Osteocyte (in vitro differentiated cells): ENCODE results near the gene IL1R2. TPM values are rescaled to one million over a fixed set of nuclear protein-coding genes. Genes with fewer than 3 reads are reported as not detected.

ENCODE experiments used
- DNase-seq: peaks from one replicate; pipeline ENCODE4 v3.0.0; 2021; ENCODE audit warnings: mixed read lengths; ENCODE audit not compliant: unreplicated experiment; ENCODE audit errors: extremely low spot score
- H3K27ac Mint-ChIP-seq: one replicate; pipeline ENCODE4 v1.8.0; 2021; ENCODE audit warnings: mild to moderate bottlenecking, mixed read lengths; ENCODE audit not compliant: unreplicated experiment
- H3K27me3 Mint-ChIP-seq: one replicate; pipeline ENCODE4 v1.8.0; 2021; ENCODE audit warnings: mixed read lengths; ENCODE audit not compliant: unreplicated experiment
- H3K36me3 Mint-ChIP-seq: one replicate; pipeline ENCODE4 v1.8.0; 2021; ENCODE audit warnings: mixed read lengths; ENCODE audit not compliant: unreplicated experiment
- H3K4me1 Mint-ChIP-seq: one replicate; pipeline ENCODE4 v1.8.0; 2021; ENCODE audit warnings: mixed read lengths; ENCODE audit not compliant: unreplicated experiment
- H3K4me3 Mint-ChIP-seq: one replicate; pipeline ENCODE4 v1.8.0; 2021; ENCODE audit warnings: mild to moderate bottlenecking, moderate library complexity, mixed read lengths; ENCODE audit not compliant: unreplicated experiment
- H3K9me3 Mint-ChIP-seq: one replicate; pipeline ENCODE4 v1.8.0; 2021; ENCODE audit warnings: mixed read lengths; ENCODE audit not compliant: unreplicated experiment
- total RNA-seq: library from RNA; stranded (reverse); gene quantifications from 2 replicates; pipeline ENCODE4 v1.2.1, GENCODE V29; 2021
- TF ChIP-seq, protein P1 (sequence below): fragments of 200-600 bp; sonication (generic); IDR thresholded peaks from 2 replicates; pipeline ENCODE4 v1.5.0; 2021; ENCODE audit warnings: antibody characterized with exemption, mild to moderate bottlenecking, moderate library complexity

Gene IL1R2
- total RNA-seq, 1 donor from 2014 or later, result not detected

DNA sequence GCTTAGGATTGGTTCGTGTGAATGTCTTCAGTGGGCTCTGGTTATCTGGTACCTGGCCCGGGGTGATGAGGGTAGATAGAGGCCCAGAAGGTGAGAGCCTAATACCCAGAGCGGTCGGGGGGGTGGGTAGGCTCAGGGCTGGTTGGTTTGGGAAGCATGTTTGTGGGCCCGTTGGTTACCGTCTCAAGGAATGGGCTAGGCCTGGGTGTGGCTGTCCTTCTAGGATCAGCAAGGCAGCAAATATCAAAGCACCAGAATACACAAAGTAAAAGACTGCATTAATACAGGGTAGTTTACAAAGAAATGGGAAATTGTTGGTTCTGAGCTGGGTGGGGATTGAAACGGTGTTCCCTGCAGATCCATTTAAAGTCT is 6.0 kb upstream of the IL1R2 start:
- H3K27me3 Mint-ChIP-seq, result peaks cover 29% of the 10 kb centered on the region
- H3K27ac Mint-ChIP-seq, result no peak overlapping the region
- no peak overlapping the region for H3K4me3 Mint-ChIP-seq
- TF ChIP-seq, protein P1, sequence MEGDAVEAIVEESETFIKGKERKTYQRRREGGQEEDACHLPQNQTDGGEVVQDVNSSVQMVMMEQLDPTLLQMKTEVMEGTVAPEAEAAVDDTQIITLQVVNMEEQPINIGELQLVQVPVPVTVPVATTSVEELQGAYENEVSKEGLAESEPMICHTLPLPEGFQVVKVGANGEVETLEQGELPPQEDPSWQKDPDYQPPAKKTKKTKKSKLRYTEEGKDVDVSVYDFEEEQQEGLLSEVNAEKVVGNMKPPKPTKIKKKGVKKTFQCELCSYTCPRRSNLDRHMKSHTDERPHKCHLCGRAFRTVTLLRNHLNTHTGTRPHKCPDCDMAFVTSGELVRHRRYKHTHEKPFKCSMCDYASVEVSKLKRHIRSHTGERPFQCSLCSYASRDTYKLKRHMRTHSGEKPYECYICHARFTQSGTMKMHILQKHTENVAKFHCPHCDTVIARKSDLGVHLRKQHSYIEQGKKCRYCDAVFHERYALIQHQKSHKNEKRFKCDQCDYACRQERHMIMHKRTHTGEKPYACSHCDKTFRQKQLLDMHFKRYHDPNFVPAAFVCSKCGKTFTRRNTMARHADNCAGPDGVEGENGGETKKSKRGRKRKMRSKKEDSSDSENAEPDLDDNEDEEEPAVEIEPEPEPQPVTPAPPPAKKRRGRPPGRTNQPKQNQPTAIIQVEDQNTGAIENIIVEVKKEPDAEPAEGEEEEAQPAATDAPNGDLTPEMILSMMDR, result no peak
- peaks cover 8% of the 10 kb centered on the region for H3K4me1 Mint-ChIP-seq
- H3K36me3 Mint-ChIP-seq, result no peaks in the 10 kb centered on the region
- H3K9me3 Mint-ChIP-seq, result no peaks in the 10 kb centered on the region
- no peak for DNase-seq

DNA sequence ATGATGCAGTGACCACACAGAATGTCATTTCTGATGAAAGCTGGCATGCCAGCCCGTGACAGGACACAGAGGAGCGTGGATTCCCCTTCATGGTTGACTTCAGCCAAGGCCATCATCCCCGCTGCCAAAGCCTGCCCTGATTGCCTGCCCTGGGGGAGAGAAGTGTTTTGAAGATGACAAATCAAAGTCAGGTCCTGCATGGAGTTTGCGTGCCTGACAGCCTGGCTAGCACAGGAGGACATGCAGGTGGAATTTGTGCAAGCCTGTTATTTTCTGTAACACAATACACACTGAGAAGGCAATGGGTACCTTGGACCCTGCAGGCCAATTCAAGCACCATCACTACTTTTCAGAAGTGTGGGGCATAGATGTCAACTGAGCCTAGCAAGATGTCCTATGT is 5.4 kb upstream of the IL1R2 start:
- Mint-ChIP-seq H3K9me3 (no peaks in the 10 kb centered on the region), H3K4me1 (peaks cover 8% of the 10 kb centered on the region), H3K27me3 (peaks cover 34% of the 10 kb centered on the region), H3K4me3 (no peak overlapping the region), H3K27ac (no peak overlapping the region), H3K36me3 (no peaks in the 10 kb centered on the region)
- DNase-seq, result no peak
- TF ChIP-seq, protein P1, result no peak

DNA sequence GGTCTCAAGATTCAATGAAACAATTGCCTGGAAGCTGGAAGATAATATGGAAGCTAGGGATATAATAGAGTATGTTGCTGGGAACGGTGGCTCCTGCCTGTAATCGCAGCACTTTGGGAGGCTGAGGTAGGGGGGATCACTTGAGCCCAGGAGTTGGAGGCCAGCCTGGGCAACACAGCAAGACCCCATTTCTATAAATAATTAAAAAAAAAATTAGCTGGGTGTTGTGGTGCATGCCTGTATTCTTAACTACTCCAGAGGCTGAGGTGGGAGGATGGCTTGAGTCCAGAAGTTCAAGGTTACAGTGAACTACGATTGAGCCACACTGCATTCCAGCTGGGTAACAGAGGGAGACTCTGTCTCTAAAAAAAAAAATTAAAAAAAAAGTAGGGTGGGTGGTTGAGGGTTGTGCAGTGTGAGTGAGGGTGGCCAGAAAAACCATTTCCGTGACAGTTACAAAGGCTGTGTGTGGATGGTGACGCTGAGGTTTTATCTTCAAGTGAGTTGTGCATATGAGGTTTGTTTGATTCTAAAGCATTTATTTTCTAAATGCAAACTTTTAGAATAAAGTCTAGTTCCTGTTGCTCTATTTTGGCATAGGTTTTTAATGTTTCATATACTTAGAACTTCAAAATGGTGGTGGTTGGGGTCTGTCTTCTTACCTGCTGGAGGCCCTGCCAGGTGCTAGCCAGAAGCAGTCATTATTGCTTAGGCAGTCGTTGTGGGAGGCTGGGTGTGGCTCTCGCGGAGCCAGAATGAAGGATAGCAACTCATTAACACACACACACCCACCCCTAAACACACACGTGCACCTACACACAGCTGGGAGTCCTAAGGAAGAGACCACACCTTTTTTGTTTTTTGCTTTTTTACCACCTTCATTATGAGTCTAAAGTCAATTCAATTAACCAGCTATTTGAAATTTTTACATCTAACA is 4.7 kb upstream of the IL1R2 start:
- H3K27me3 Mint-ChIP-seq, result peaks cover 41% of the 10 kb centered on the region
- no peak overlapping the region for H3K27ac Mint-ChIP-seq
- peaks cover 8% of the 10 kb centered on the region for H3K4me1 Mint-ChIP-seq
- no peaks in the 10 kb centered on the region for H3K9me3 Mint-ChIP-seq
- TF ChIP-seq, protein P1, result no peak
- no peak overlapping the region for H3K4me3 Mint-ChIP-seq
- no peaks in the 10 kb centered on the region for H3K36me3 Mint-ChIP-seq
- no peak for DNase-seq

DNA sequence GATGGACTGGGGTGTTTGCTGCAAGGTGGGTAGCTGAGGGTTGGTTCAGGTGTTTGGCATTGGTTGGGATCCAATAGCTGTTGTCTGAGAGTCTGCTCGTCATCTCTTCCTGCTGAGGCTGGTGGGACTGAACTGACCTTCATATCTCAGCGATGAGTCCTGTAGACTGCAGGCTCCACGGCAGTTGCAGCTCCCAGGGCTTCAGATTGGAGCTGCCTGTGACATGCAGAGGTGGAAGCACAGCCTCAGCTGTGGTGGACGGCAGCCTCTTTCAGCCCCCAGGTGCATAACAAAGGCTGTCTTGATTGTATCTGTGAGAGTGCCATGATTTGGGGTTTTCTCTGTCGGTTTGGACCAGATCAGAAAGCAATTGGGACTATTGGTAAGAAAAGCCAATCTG is 3.9 kb upstream of the IL1R2 start:
- no peak for DNase-seq
- Mint-ChIP-seq H3K9me3 (no peaks in the 10 kb centered on the region), H3K27ac (no peak overlapping the region), H3K4me1 (peaks cover 8% of the 10 kb centered on the region), H3K27me3 (peaks cover 46% of the 10 kb centered on the region), H3K36me3 (no peaks in the 10 kb centered on the region), H3K4me3 (no peak overlapping the region)
- TF ChIP-seq, protein P1, result no peak

DNA sequence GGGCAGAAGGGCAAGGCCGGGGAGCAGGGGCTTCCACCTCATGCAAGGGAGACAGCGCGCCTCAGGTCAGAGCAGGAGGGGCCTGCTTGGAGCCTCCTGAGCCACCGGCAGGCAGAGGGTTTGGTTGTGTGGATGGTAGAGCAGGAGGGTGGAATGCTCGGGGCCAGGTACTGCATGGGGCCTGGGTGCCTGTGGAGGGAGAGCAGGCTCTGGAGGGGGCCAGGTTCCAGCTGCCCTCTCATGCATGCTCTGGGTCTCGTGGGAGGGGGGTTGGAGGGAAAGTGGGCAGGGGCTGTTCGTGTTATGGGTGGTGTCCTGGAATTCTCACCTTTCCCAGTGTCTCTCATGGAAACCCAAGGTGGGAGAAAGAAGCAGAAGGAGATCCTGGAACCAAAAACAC is 3.2 kb upstream of the IL1R2 start:
- peaks cover 51% of the 10 kb centered on the region for H3K27me3 Mint-ChIP-seq
- no peak overlapping the region for H3K27ac Mint-ChIP-seq
- H3K4me3 Mint-ChIP-seq, result no peak overlapping the region
- no peak for DNase-seq
- peaks cover 4% of the 10 kb centered on the region for H3K4me1 Mint-ChIP-seq
- H3K36me3 Mint-ChIP-seq, result no peaks in the 10 kb centered on the region
- TF ChIP-seq, protein P1, result no peak
- H3K9me3 Mint-ChIP-seq, result no peaks in the 10 kb centered on the region
